ENCODE measurements around the gene NT5C3A.

GRCh38 chr7:33079096-33079495, 16.5 kb upstream of the NT5C3A start:
- TF ChIP-seq CTCF (conservative IDR thresholded peaks at IDR 0.05; ENCODE audit: low read depth in 2 of 2): no peak
- no peak for TF ChIP-seq ZNF462 (CRISPR knock-in tag; IDR thresholded peaks at IDR 0.05)
- no peak for TF ChIP-seq REST (IDR thresholded peaks at IDR 0.05; ENCODE audit: unreplicated experiment)
- no peak for TF ChIP-seq NANOG (IDR thresholded peaks at IDR 0.05; ENCODE audit: borderline replicate concordance)
- no peak for TF ChIP-seq EZH2phosphoT487 (IDR thresholded peaks at IDR 0.05; ENCODE audit: unreplicated experiment)
- TF ChIP-seq EZH2 (IDR thresholded peaks at IDR 0.05; ENCODE audit: low read depth, unreplicated experiment): no peak
- no peak for TF ChIP-seq POLR2AphosphoS5 (IDR thresholded peaks at IDR 0.05; ENCODE audit: low read depth)
- no peak for TF ChIP-seq ETS1 (IDR thresholded peaks at IDR 0.05)
- TF ChIP-seq ZNF114 (CRISPR knock-in tag; IDR thresholded peaks at IDR 0.05): no peak

Measured in GM23338 (cell line).